OCI-LY1 (cell line): ENCODE data around the gene GPR26.

ENCODE experiments used
- EZH2 ChIP-seq: fragments of 200-600 bp; sonication (generic), shearing (Covaris generic); IDR thresholded peaks from 2 replicates; pipeline ENCODE4 v1.8.0; 2017; ENCODE audit warnings: borderline replicate concordance, mixed run types, mild to moderate bottlenecking, antibody characterized with exemption, low read length, moderate library complexity, mixed read lengths
- TF ChIP-seq, protein P1 (sequence below): fragments of 200-600 bp; sonication (generic), shearing (Covaris generic); IDR thresholded peaks from 2 replicates; pipeline ENCODE4 v1.5.1; 2017; ENCODE audit warnings: mild to moderate bottlenecking, antibody characterized with exemption, low read length, moderate library complexity, mixed read lengths

DNA sequence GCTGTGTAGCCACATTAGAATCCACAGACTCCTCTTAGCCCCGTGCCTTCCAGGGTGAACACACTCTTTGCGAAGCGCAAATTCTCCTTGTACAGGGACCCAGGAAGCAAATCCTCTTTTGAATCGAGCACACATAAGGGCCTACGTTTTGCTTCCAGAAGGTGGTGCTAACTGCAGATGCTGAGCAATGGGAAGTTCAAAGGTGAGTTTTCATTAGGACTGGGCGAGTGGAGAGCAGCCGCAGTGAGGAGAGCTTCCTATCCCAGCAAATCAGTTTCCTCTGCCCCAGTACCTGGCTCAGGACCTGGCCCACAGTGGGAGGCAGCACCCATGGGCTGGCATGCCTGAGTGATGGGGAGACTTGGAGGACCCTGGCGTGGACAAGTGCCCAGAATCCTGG, 23.5 kb upstream of the GPR26 start:
- TF ChIP-seq, protein P1, sequence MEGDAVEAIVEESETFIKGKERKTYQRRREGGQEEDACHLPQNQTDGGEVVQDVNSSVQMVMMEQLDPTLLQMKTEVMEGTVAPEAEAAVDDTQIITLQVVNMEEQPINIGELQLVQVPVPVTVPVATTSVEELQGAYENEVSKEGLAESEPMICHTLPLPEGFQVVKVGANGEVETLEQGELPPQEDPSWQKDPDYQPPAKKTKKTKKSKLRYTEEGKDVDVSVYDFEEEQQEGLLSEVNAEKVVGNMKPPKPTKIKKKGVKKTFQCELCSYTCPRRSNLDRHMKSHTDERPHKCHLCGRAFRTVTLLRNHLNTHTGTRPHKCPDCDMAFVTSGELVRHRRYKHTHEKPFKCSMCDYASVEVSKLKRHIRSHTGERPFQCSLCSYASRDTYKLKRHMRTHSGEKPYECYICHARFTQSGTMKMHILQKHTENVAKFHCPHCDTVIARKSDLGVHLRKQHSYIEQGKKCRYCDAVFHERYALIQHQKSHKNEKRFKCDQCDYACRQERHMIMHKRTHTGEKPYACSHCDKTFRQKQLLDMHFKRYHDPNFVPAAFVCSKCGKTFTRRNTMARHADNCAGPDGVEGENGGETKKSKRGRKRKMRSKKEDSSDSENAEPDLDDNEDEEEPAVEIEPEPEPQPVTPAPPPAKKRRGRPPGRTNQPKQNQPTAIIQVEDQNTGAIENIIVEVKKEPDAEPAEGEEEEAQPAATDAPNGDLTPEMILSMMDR: no peak
- no peak for TF ChIP-seq EZH2
